Neuronal stem cell (in vitro differentiated cells): ENCODE results near the gene RFX1.
"Not testable (repeated sequence)": the region's sequence is repeated elsewhere in the genome, so short reads cannot be mapped to it uniquely, and the experiment has no call there.

Experiments used
- DNase-seq: peaks from one replicate; pipeline ENCODE4 v3.0.0-alpha.2; 2013; ENCODE audit warnings: low spot score
- H2AFZ ChIP-seq: one replicate; pipeline ENCODE4 v1.6.1; 2013; ENCODE audit warnings: mild to moderate bottlenecking, low read length, inconsistent platforms
- H2AK5ac ChIP-seq: 2 replicates; pipeline ENCODE4 v1.6.1; 2013; ENCODE audit warnings: low read depth, mild to moderate bottlenecking, inconsistent platforms, low read length, moderate library complexity, mixed read lengths
- H2BK120ac ChIP-seq: 2 replicates; pipeline ENCODE4 v1.6.1; 2013; ENCODE audit warnings: low read depth, mild to moderate bottlenecking, inconsistent platforms, low read length, moderate library complexity, mixed read lengths
- H2BK12ac ChIP-seq: one replicate; pipeline ENCODE4 v1.6.1; 2013; ENCODE audit warnings: low read length, inconsistent platforms
- H2BK15ac ChIP-seq: 2 replicates; pipeline ENCODE4 v1.6.1; 2013; ENCODE audit warnings: mild to moderate bottlenecking, low read length, inconsistent platforms, mixed read lengths
- H2BK5ac ChIP-seq: one replicate; pipeline ENCODE4 v1.6.1; 2013; ENCODE audit warnings: inconsistent platforms, mild to moderate bottlenecking, low read length, moderate library complexity
- H3K14ac ChIP-seq: one replicate; pipeline ENCODE4 v1.6.1; 2013; ENCODE audit warnings: low read length, inconsistent platforms
- H3K18ac ChIP-seq: 2 replicates; pipeline ENCODE4 v1.6.1; 2013; ENCODE audit warnings: low read length, inconsistent platforms
- H3K23ac ChIP-seq: 2 replicates; pipeline ENCODE4 v1.6.1; 2013; ENCODE audit warnings: low read depth, mild to moderate bottlenecking, mixed read lengths, low read length, inconsistent platforms; ENCODE audit not compliant: poor library complexity
- H3K27ac ChIP-seq: replicated peaks from 3 replicates; pipeline ENCODE4 v1.5.1; 2013; ENCODE audit warnings: low read length, inconsistent platforms
- H3K27me3 ChIP-seq, 3 experiments: 2 replicates each; pipeline ENCODE4 v1.6.1; 2013; ENCODE audit warnings: low read length in 3 of 3, mild to moderate bottlenecking in 2 of 3, inconsistent platforms in 1 of 3, low read depth in 1 of 3, mixed read lengths in 1 of 3, moderate library complexity in 1 of 3; ENCODE audit not compliant: control insufficient read depth in 3 of 3, insufficient read depth in 3 of 3
- H3K36me3 ChIP-seq, 2 donors: replicated peaks in 1 of 2; 2 replicates each; pipeline ENCODE4 v1.6.1; 2013; ENCODE audit warnings: low read length in 2 of 2; ENCODE audit not compliant: control insufficient read depth in 2 of 2, insufficient read depth in 2 of 2
- H3K4ac ChIP-seq: 2 replicates; pipeline ENCODE4 v1.6.1; 2013; ENCODE audit warnings: inconsistent platforms, mild to moderate bottlenecking, low read length, moderate library complexity
- H3K4me1 ChIP-seq, 2 donors: 1 replicate in 1 of 2; 2 replicates in 1 of 2; pipeline ENCODE4 v1.6.1; 2013; ENCODE audit warnings: low read length in 2 of 2, low read depth in 1 of 2; ENCODE audit not compliant: control insufficient read depth in 2 of 2, insufficient read depth in 1 of 2
- H3K4me2 ChIP-seq: one replicate; pipeline ENCODE4 v1.6.1; 2013; ENCODE audit warnings: mild to moderate bottlenecking, low read length, inconsistent platforms; ENCODE audit not compliant: insufficient read depth, poor library complexity, severe bottlenecking
- H3K4me3 ChIP-seq, 2 donors: 2 replicates each; pipeline ENCODE4 v1.5.1; 2013; ENCODE audit warnings: low read length in 2 of 2, mild to moderate bottlenecking in 2 of 2, inconsistent platforms in 1 of 2, moderate library complexity in 1 of 2
- H3K79me1 ChIP-seq: one replicate; pipeline ENCODE4 v1.6.1; 2013; ENCODE audit warnings: low read depth, mild to moderate bottlenecking, inconsistent platforms, low read length, moderate library complexity
- H3K9ac ChIP-seq: one replicate; pipeline ENCODE4 v1.6.1; 2013; ENCODE audit warnings: mild to moderate bottlenecking, low read depth, low read length, inconsistent platforms; ENCODE audit not compliant: poor library complexity
- H3K9me3 ChIP-seq, 2 donors: replicated peaks in 1 of 2; 2 replicates each; pipeline versions ENCODE3 to v1.6.1; 2013; ENCODE audit warnings: low read length in 2 of 2, mild to moderate bottlenecking in 2 of 2, inconsistent platforms in 1 of 2, low read depth in 1 of 2, mixed read lengths in 1 of 2, moderate library complexity in 1 of 2; ENCODE audit not compliant: control insufficient read depth in 2 of 2, insufficient read depth in 1 of 2
- H4K8ac ChIP-seq: one replicate; pipeline ENCODE4 v1.6.1; 2013; ENCODE audit warnings: low read depth, mild to moderate bottlenecking, inconsistent platforms, low read length, moderate library complexity
- H4K91ac ChIP-seq: one replicate; pipeline ENCODE4 v1.6.1; 2013; ENCODE audit warnings: low read length, low read depth, mild to moderate bottlenecking, inconsistent platforms; ENCODE audit not compliant: poor library complexity
- WGBS, 2 donors: extraction: QIAGEN DNeasy Blood & Tissue Kit; methylation state at CpG; one replicate each; pipeline ENCODE4 v1.1.7; 2013; ENCODE audit warnings: missing lambda C conversion rate in 2 of 2, mixed read lengths in 1 of 2; ENCODE audit not compliant: insufficient read length in 2 of 2, insufficient replicate concordance in 1 of 2; ENCODE audit errors: extremely low coverage in 2 of 2; 5-methylcytosine and 5-hydroxymethylcytosine counted together

Gene RFX1

DNA sequence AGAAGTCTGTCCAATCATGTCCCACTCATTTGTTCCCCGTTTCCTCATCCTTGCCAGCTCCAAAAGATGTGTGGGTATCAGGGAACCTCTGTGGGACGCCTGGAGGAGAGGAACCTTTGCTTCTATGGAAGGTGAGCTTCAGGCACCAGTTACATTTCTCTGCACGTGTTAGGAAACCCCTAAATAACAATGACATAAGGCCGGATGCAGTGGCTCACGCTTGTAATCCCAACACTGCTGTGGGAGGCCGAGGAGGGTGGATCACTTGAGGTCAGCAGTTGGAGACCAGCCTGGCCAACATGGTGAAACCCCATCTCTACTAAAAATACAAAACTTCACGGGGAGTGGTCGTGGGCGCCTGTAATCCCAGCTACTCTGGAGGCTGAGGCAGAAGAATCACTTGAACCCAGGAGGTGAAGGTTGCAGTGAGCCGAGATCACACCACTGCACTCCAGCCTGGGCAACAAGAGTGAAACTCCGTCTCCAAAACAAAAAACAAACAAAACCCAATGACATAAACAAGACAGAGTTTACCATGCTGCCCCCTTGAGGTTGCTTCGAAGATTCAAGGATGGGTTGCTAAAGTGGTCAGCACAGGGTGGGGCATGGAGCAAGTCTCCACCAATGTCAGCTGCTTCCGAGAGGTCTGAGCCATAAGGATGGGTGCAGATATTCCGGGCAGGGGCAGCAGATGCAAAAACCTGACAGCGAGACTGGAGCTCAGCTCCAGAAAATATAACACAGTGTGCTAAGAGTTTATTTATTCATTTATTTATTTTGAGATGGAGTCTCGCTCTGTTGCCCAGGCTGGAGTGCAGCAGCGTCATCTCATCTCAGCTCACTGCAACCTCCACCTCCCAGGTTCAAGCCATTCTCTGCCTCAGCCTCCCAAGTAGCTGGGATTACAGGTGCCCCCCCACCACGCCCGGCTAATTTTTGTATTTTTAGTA, 36.8 kb upstream of the RFX1 start:
- not testable (repeated sequence) for H2BK120ac ChIP-seq, H3K4ac ChIP-seq, H4K8ac ChIP-seq, H3K36me3 ChIP-seq, H3K23ac ChIP-seq, H3K9me3 ChIP-seq, H2BK15ac ChIP-seq, H3K27me3 ChIP-seq, H3K14ac ChIP-seq, H3K27ac ChIP-seq, H2AK5ac ChIP-seq, H3K4me3 ChIP-seq, H3K79me1 ChIP-seq, H4K91ac ChIP-seq, H2BK5ac ChIP-seq, H3K9ac ChIP-seq, H3K4me2 ChIP-seq, H3K4me1 ChIP-seq, H2BK12ac ChIP-seq
- DNase-seq, result peak; percentile 64
- WGBS, 2 donors, result no CpG with 5 or more reads among the region's 19 CpGs
- peak overlapping the region; percentile 1 for H3K18ac ChIP-seq
- peak overlapping the region; percentile 53 for H2AFZ ChIP-seq

DNA sequence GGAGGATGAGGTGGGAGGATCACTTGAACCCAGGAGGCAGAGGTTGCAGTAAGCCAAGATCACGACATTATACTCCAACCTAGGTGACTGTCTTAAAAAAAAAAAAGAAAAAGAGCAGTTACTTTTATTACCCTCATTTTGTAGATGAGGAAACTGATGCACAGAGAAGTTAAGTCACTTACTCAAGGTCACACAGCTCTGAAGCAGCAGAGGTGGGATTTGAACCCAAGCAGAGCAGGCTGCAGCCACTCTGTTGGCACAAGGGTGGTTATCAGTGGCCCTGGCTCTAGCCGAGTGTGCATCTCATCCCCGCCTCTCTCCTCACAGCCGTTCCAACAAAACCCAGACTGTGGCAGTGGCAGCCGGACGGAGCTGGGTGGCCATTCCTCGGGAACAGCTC, 33.1 kb upstream of the RFX1 start:
- Histone ChIP-seq H3K27ac (no peak overlapping the region), H4K91ac (no peak overlapping the region), H3K4me3 (no peak overlapping the region), H2BK120ac (no peak overlapping the region), H3K36me3 (no peaks in the 10 kb centered on the region), H3K4ac (no peak overlapping the region), H4K8ac (no peak overlapping the region), H2BK15ac (no peak overlapping the region), H3K18ac (no peak overlapping the region), H3K23ac (no peak overlapping the region), H3K27me3 (no peaks in the 10 kb centered on the region), H3K9ac (no peak overlapping the region), H3K4me2 (no peak overlapping the region), H3K9me3 (no peaks in the 10 kb centered on the region), H2AK5ac (no peak overlapping the region), H3K79me1 (no peaks in the 10 kb centered on the region), H2AFZ (no peak overlapping the region), H3K4me1 (no peaks in the 10 kb centered on the region), H3K14ac (no peak overlapping the region), H2BK12ac (no peak overlapping the region), H2BK5ac (no peak overlapping the region)
- no peak for DNase-seq
- no CpG with 5 or more reads among the region's 7 CpGs for whole genome bisulfite sequencing, 2 donors

DNA sequence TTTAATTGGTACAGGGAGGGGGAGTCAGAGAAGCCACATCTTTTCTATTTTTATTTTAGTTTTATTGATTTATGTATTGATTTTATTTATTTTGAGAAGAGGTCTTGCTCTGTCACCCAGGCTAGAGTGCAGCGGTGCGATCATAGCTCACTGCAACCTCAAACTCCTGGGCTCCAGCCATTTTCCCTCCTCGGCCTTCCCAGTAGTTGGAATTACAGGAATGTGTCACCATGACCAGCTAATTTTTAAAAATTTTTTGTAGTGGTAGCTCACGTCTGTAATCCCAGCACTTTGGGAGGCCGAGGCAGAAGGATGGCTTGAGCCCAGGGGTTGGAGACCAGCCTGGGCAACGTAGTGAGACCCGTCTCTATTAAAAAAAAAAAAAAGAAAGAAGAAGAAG, 29.6 kb upstream of the RFX1 start:
- Histone ChIP-seq H3K18ac (no peak overlapping the region), H2BK12ac (no peak overlapping the region), H3K36me3 (no peaks in the 10 kb centered on the region), H3K4me3 (no peak overlapping the region), H2BK5ac (no peak overlapping the region), H2BK15ac (no peak overlapping the region), H4K8ac (no peak overlapping the region), H3K23ac (no peak overlapping the region), H3K27ac (no peak overlapping the region), H3K27me3 (peaks cover 0 to 11% (median 5%) of the 10 kb centered on the region in 3 experiments), H3K4me1 (peaks cover 0 to 1% of the 10 kb centered on the region in 2 donors), H3K14ac (no peak overlapping the region), H4K91ac (no peak overlapping the region), H2BK120ac (no peak overlapping the region), H3K4ac (no peak overlapping the region), H3K9me3 (no peaks in the 10 kb centered on the region), H3K4me2 (no peak overlapping the region), H2AK5ac (no peak overlapping the region), H3K9ac (no peak overlapping the region), H3K79me1 (no peaks in the 10 kb centered on the region), H2AFZ (no peak overlapping the region)
- no peak for DNase-seq
- no CpG with 5 or more reads among the region's 7 CpGs for WGBS, 2 donors

DNA sequence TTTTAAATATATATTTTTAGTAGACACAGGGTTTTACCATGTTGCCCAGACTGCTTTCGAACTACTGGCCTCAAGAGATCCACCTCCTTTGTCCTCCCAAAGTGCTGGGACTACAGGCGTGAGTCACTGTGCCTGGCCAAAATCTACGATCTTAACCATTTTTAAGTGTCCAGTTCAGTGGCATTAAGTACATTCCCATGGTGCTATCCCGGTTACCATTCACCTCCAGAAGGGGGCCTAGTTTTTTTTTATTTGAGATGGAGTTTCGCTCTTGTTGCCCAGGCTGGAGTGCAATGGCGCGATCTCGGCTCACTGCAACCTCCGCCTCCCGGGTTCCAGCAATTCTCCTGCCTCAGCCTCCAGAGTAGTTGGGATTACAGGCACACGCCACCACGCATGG, 29.0 kb upstream of the RFX1 start:
- H3K9ac ChIP-seq, H3K27ac ChIP-seq, H2BK5ac ChIP-seq, H3K23ac ChIP-seq, H3K36me3 ChIP-seq, H3K4me1 ChIP-seq, H3K18ac ChIP-seq, H3K9me3 ChIP-seq, H3K4me2 ChIP-seq, H2BK15ac ChIP-seq, H2BK120ac ChIP-seq, H2AK5ac ChIP-seq, DNase-seq, H2BK12ac ChIP-seq, H2AFZ ChIP-seq, H4K8ac ChIP-seq, H3K79me1 ChIP-seq, H3K4me3 ChIP-seq, H3K4ac ChIP-seq, H3K14ac ChIP-seq, H4K91ac ChIP-seq: not testable (repeated sequence)
- peaks cover 0 to 13% (median 10%) of the 10 kb centered on the region in 3 experiments for H3K27me3 ChIP-seq
- no CpG with 5 or more reads among the region's 12 CpGs for WGBS, 2 donors
